GM21447 (cell line): Measurements from ENCODE around the gene PADI1.
A peak's percentile ranks its signal among the peaks of the same experiment; 100 is the strongest.

ENCODE experiments used
- ATAC-seq: cut with Tn5 transposase; IDR thresholded peaks from one replicate; pipeline ENCODE4 v1.9.1; 2021; ENCODE audit not compliant: unreplicated experiment

PADI1 gene

GRCh38 chr1:17196496-17197185 lies 8.3 kb upstream of the PADI1 start:
- no peak for ATAC-seq

DNA sequence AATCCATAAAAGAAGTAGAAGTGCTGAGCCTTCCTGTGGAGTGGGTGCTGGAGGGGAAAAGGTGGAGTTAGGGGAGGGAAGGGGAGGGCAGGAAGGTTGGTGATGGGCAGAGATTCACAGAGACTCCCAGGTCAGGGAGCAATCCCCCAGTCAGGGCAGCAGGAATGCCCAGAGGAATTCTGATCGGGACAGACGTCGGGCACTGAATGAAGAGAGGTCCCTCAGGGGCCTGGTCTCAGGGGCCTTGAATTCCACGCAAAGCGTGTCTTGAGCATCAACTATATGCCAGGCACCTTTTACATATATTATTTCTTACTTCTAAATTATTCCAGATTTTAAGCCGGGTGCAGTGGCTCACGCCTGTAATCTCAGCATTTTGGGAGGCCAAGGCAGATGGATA lies 7.2 kb upstream of the PADI1 start:
- ATAC-seq, result no peak

DNA sequence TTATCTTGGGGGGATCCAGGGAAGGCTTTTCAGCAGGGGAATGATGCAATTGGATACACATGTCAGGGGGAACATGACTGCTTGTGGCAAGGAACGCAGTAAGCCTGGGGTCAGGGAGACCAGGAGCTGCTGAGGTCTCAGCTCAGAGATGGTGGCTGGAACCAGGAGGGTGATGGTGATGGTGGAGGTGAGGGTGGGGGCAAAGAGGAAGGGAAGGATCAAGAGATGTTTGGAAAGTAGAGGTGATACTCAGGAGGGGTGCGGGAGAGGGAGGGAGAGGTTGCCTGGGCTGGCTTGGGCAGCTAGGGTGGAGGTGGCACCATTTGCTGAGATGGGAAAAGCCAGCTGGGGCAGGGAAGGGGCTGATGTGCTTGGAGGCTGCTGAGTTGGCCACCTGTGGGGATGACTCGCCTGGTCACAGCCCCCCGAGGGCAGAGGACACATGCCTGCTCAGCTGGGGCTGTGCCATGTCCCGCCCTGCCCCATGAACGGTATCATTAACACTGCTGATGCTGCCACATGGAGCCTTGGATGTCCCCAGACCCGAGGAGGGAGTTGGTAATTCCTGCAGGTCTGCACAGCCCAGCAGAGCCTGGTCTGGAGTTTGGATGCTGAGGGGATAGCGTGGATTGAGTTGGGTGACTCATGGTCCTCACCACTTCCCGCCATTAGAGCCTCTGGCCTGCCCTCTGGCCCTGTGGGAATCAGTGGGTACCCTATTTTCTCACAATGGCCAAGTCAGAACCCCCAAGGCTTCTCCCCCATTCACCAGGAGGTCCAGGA lies 6.3 kb upstream of the PADI1 start:
- ATAC-seq, result no peak

DNA sequence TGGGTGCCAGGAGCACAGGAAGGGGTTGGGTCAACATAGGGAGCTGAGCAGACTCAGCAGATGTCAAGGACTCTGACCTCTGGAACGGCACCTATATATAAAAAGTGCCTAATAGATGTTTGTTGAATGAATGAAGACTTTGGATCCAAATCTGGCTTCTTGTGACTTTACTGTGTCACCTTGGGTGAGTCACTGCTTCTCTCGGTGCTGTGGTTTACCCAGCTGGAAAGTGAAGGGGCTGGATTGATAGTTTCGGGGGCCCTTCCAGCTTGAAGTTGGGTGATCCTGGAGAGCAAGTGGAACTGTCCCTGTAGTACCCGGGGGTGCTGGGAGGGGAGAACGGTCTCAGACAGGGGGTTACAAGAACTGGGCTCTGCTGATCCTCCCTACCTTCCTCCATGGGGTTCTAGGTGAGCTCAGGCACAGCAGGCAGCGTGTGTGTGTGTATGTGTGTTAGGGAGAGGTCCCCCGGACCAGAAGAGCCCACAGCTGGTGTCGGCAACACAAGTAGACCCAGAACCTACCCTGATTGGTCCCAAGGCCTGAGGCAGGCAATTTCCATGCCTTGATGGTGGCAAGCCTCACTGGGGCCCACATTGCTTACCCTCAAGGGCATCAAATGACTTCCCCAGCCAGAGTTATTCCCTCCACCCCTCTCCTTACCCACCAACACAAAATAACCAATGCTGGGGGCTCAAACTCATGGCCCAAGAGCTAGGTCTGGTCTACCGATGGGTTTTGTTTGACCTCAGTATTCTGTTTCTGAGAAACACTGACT lies 5.5 kb upstream of the PADI1 start:
- no peak for ATAC-seq

- ATAC-seq, result no peak
Observed at GRCh38 chr1:17200246-17200645, 4.7 kb upstream of the PADI1 start.

GRCh38 chr1:17200756-17201155 lies 4.2 kb upstream of the PADI1 start:
- no peak for ATAC-seq

DNA sequence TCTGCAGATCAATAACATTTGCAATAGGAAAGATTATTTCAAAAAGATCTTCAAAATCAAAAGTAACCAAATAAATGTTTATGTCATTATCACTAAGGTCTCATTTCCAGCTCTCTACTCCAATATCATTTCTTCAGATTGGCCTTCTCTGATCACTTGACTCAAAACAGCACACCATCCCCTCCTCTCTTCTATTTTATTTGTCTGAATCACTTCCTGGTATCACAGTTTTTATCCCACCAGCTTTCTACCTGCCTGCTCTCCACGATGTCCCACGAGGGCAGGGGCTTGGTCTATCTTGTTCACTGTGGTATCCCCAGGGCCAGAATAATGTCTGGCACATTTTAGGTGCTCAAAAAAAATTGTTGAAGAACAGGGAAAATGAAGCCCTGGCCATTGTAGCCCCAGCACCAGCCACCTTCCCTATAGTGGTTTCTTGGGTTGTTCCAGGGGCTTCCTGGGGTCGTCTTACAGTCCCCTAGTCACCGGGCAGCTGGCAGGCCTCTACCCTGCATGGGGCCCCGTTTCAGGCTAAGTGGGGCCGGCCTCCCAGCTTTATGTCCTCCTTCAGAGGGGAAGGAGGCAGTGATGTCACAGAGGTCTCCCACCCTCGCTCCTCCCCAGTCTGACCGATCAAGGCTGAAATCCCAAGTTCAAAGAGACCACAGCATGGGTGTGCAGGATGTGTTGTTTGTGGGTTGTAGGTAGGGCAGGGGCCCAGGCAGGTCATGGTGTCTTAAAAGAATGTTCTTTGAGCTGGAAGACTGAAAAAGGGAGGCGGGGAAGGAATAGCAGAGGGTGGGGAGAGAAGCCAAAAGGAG lies 3.5 kb upstream of the PADI1 start:
- ATAC-seq, result no peak

DNA sequence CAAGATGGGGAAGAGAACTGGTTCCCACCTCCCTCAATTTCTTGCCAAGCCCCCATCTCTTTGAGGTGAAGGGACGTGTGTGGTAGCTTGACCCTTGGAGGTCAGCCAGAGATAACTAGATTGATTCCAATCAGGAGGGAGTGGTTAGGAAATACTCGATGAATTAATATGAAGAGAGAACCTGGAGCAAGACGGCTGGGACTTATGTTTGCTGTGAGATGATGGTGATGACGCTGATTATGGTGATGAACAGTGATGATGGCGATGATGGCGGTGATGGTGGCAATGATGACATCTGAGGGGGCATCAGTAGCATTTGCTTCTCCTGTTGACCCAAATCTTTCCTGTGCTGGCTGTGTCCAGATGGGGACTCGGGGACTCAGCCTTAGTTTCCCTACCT lies 724 bp downstream of the PADI1 start:
- ATAC-seq, result no peak

- no peak for ATAC-seq
Observed at GRCh38 chr1:17206196-17206595, 1.3 kb downstream of the PADI1 start.

- ATAC-seq, result peak; percentile 61
Observed at GRCh38 chr1:17207046-17207445, 2.1 kb downstream of the PADI1 start.

DNA sequence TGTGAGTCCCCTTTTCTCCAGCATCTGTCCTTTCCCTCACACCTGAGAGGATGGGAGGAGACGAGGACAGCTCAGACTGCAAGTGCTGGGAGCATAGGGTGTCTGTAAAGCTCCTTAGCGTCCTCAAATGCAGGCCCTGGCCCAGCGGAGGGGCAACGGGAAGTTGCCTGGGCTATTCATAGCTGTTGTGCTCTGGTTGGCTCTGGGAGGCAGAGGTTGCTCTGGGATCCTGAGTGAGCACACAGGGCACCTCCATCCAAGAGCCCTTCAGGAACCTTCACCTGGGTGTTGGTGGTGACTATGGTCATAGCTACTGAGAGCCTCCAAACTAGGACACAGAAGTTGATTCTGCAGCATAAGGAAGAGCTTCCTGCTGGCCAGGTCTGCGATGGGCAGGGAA lies 2.6 kb downstream of the PADI1 start:
- ATAC-seq, result no peak

- peak; percentile 73 for ATAC-seq
Observed at GRCh38 chr1:17207966-17208418, 3.1 kb downstream of the PADI1 start.

GRCh38 chr1:17208546-17208945 lies 3.6 kb downstream of the PADI1 start:
- no peak for ATAC-seq

GRCh38 chr1:17209430-17209829 lies 4.5 kb downstream of the PADI1 start:
- no peak for ATAC-seq

- no peak for ATAC-seq
Observed at GRCh38 chr1:17210176-17210575, 5.2 kb downstream of the PADI1 start.

GRCh38 chr1:17211377-17211776 lies 6.4 kb downstream of the PADI1 start:
- ATAC-seq, result no peak

DNA sequence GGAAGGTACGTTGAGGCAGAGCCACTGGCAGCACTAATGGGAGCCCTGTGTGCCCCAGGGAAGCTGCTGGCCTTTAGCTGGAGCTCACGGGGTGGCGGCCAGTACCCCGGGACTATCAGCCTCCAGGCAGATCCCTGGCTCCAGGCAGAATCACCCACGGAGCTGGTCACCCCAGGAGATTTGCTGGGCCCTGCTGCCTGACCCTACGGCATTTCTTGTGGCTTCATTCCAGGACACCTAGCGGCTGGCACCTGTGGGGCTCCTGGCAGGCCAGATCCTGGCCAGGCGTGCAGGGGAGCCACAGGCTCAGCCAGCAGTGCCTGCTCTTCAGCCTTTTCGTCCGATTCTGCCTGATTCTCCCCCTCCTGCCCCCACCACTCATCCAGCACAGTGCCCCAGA lies 7.1 kb downstream of the PADI1 start:
- no peak for ATAC-seq

DNA sequence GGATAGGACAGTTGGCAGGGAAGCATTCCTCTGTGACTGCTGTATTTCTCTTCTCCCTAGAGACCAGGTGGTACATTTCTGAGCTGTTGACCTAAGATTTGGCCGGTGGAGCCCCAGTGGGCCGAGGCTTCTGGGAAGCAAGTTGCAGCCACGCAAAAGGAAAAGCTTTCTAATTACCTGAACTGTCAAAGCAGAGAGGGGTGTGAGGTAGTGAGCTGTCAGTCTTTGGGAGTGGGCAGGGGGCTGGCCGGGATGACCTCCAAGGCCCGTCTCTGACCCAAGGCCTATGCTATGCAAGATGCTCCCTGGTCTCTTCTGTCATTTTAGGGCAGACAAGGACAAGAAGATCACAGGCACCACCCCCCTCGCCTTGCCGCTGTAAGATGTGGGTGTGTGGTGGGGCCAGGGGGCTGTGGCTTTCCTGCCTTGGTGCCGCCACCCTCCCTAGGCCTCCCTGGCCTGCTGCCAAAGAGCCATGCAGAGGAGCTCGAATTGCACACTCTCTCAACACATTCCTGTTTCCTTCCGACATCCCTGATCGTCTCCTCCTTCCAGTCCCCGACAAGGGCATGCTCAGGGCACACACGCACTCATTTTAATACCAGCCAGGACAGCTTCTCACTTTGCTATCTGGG lies 7.7 kb downstream of the PADI1 start:
- ATAC-seq, result no peak

DNA sequence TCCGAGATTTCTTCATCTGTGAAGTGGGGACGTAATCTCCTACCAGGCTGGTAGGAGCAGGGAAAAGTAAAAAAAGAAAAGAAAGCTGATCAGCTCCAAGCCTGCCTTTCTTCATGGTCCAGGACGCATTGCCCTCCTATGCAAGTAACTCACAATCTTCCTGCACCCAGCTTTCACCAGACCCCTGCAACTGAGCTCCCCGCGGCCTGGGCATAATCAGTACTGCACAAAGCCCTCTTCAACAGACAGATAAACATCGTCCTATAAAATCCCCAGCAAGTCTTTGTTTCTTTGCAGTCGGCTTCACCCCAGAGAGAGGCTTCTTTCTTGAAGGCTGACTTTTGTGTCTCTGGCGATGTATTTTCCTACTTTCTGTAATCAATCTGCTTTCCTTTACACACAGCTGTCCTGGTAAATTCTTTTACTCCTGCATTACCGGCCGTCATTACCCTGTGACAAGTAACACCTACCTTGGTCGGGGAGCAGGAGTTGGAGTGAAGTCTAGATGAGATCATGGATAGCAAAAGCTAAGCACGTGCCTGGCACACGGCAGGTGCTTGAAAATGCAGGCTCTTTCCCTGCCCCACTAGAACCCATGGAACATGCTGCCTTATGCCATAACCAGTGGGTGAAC lies 8.3 kb downstream of the PADI1 start:
- ATAC-seq, result no peak

DNA sequence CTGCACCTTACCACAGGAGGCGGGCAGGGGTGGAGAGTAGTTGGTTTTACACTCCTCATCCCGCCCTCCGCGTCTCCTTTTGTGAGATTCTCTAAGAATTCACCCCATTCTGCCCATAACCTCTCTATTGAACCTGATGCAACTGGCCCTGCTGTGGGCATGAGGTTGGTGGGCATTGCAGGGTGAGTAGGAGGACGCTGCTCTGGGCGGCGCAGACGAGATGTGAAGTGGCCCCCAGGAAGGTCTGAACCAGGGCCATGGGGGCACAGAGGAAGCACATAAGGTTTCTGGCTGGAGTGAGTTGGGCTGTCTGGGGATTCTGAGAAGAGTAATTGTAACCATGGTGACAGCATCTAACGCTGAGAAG lies 8.8 kb downstream of the PADI1 start:
- ATAC-seq, result no peak
